ENCODE measurements around the gene SIK2.

SIK2 gene

GRCh38 chr11:111696556-111696955 is 94.3 kb downstream of the SIK2 start:
- TF ChIP-seq CTCF (IDR thresholded peaks at IDR 0.05; ENCODE audit: borderline replicate concordance, insufficient read depth, low read depth, low read length), result no peak
- H3K4me3 ChIP-seq (ENCODE audit: low read depth, low read length), result no peak overlapping the region

- TF ChIP-seq CTCF (IDR thresholded peaks at IDR 0.05; ENCODE audit: borderline replicate concordance, insufficient read depth, low read depth, low read length), result no peak
- no peak overlapping the region for H3K4me3 ChIP-seq (ENCODE audit: low read depth, low read length)
Observed at GRCh38 chr11:111697933-111698371, 95.7 kb downstream of the SIK2 start.

- TF ChIP-seq CTCF (IDR thresholded peaks at IDR 0.05; ENCODE audit: borderline replicate concordance, insufficient read depth, low read depth, low read length), result no peak
- H3K4me3 ChIP-seq (ENCODE audit: low read depth, low read length), result no peak overlapping the region
Observed at GRCh38 chr11:111698852-111699559, 96.8 kb downstream of the SIK2 start.

GRCh38 chr11:111699579-111700156 is 97.4 kb downstream of the SIK2 start:
- no peak for TF ChIP-seq CTCF (IDR thresholded peaks at IDR 0.05; ENCODE audit: borderline replicate concordance, insufficient read depth, low read depth, low read length)
- no peak overlapping the region for H3K4me3 ChIP-seq (ENCODE audit: low read depth, low read length)

GRCh38 chr11:111700162-111700561 is 97.9 kb downstream of the SIK2 start:
- no peak for TF ChIP-seq CTCF (IDR thresholded peaks at IDR 0.05; ENCODE audit: borderline replicate concordance, insufficient read depth, low read depth, low read length)
- H3K4me3 ChIP-seq (ENCODE audit: low read depth, low read length), result no peak overlapping the region

- H3K4me3 ChIP-seq (ENCODE audit: low read depth, low read length), result no peak overlapping the region
- no peak for TF ChIP-seq CTCF (IDR thresholded peaks at IDR 0.05; ENCODE audit: borderline replicate concordance, insufficient read depth, low read depth, low read length)
Observed at GRCh38 chr11:111702623-111703022, 100.4 kb downstream of the SIK2 start.

GRCh38 chr11:111703576-111703975 is 101.3 kb downstream of the SIK2 start:
- TF ChIP-seq CTCF (IDR thresholded peaks at IDR 0.05; ENCODE audit: borderline replicate concordance, insufficient read depth, low read depth, low read length), result no peak
- H3K4me3 ChIP-seq (ENCODE audit: low read depth, low read length), result no peak overlapping the region
